Panc1 (cell line): ENCODE results near the gene ANKRD33B. TPM values are rescaled to one million over a fixed set of nuclear protein-coding genes. Genes with fewer than 3 reads are reported as not detected.

Source experiments
- ATAC-seq: fragments of 200-7000 bp; cut with Tn5 transposase; 2 replicates; pipeline ENCODE4 v1.9.1; 2020; ENCODE audit warnings: mild to moderate bottlenecking, moderate library complexity
- BruUV-seq: library from RNA; stranded (reverse); fragments of 400-500 nt; replicated peaks from 2 replicates; lab custom pipeline; 2021; lab: Mats Ljungman, UMichigan
- CTCF ChIA-PET: fragments of 300-600 bp; sonication (Branson Sonifier 250); formaldehyde crosslinking; loops from one replicate; lab custom pipeline; 2022; ENCODE audit warnings: antibody characterized with exemption; lab: Charles Lee
- POLR2A ChIA-PET: fragments of 300-600 bp; sonication (Branson Sonifier 250); formaldehyde crosslinking; loops from one replicate; lab custom pipeline; 2022; ENCODE audit warnings: antibody characterized with exemption; lab: Charles Lee
- DNase-seq: peaks from one replicate; pipeline ENCODE4 v3.0.0-alpha.2; 2010; ENCODE audit warnings: low read depth, low spot score
- H3K27ac ChIP-seq: 2 replicates; pipeline ENCODE4 v1.5.1; 2011; ENCODE audit warnings: mild to moderate bottlenecking, low read length, inconsistent platforms
- H3K27me3 ChIP-seq: fragments of 200-500 bp; sonication (Bioruptor generic); 2 replicates; pipeline ENCODE4 v1.6.0; 2014; ENCODE audit warnings: low read length, inconsistent platforms; ENCODE audit not compliant: control insufficient read depth, insufficient read depth
- H3K36me3 ChIP-seq: fragments of 200-500 bp; sonication (Bioruptor generic); 2 replicates; pipeline ENCODE4 v1.5.1; 2014; ENCODE audit warnings: inconsistent platforms, mild to moderate bottlenecking, low read length, moderate library complexity; ENCODE audit not compliant: control insufficient read depth, insufficient read depth
- H3K4me1 ChIP-seq: 2 replicates; pipeline ENCODE4 v1.5.1; 2011; ENCODE audit warnings: inconsistent platforms, mild to moderate bottlenecking, low read length, moderate library complexity; ENCODE audit not compliant: control insufficient read depth, insufficient read depth
- H3K4me3 ChIP-seq, 2 experiments: 2 replicates each; pipeline ENCODE4 v1.5.1; 2011 to 2012; ENCODE audit warnings: low read depth in 2 of 2, low read length in 2 of 2, mild to moderate bottlenecking in 2 of 2, inconsistent platforms in 1 of 2, moderate library complexity in 1 of 2
- H3K9me3 ChIP-seq: fragments of 200-500 bp; sonication (Bioruptor generic); 2 replicates; pipeline ENCODE4 v1.5.1; 2014; ENCODE audit warnings: low read depth, mild to moderate bottlenecking, inconsistent platforms, low read length, moderate library complexity; ENCODE audit not compliant: control insufficient read depth, insufficient read depth
- POLR2AphosphoS5 ChIP-seq: IDR thresholded peaks from 2 replicates; pipeline ENCODE4 v1.6.1; 2012; ENCODE audit warnings: mild to moderate bottlenecking, low read depth, low read length, moderate library complexity
- REST ChIP-seq, 2 experiments: IDR thresholded peaks; 2 replicates each; pipeline ENCODE4 v1.6.1; 2011 to 2012; ENCODE audit warnings: low read depth in 2 of 2, control low read depth in 1 of 2, low read length in 1 of 2, mild to moderate bottlenecking in 1 of 2, moderate library complexity in 1 of 2; ENCODE audit not compliant: insufficient read depth in 1 of 2
- SIN3A ChIP-seq: IDR thresholded peaks from 2 replicates; pipeline ENCODE4 v1.6.1; 2012; ENCODE audit warnings: low read depth, mild to moderate bottlenecking, low read length, moderate library complexity, borderline replicate concordance; ENCODE audit not compliant: insufficient read depth
- TCF7L2 ChIP-seq: IDR thresholded peaks from 2 replicates; pipeline ENCODE4 v1.6.1; 2011; ENCODE audit warnings: mild to moderate bottlenecking, low read depth, low read length, inconsistent platforms
- in situ Hi-C: cut with HindIII; loops from 2 replicates; pipeline ENCODE4 v1.10.0; 2016; ENCODE audit warnings: low sequenced_read_pairs, low pct_unique_long_range_greater_than_20kb
- intact Hi-C: fragments of 100-400 bp; cut with micrococcal nuclease; formaldehyde crosslinking; loops from one replicate; pipeline ENCODE4 v1.10.0; 2022; ENCODE audit not compliant: unreplicated experiment
- total RNA-seq: library from RNA; stranded (reverse); gene quantifications from one replicate; pipeline ENCODE4 v1.2.1, GENCODE V29; 2021; ENCODE audit not compliant: unreplicated experiment
- TF ChIP-seq, protein P1 (sequence below): fragments of 450-650 bp; IDR thresholded peaks from 2 replicates; pipeline ENCODE4 v1.5.1; 2017; ENCODE audit warnings: mild to moderate bottlenecking

Gene ANKRD33B
- total RNA-seq, 1 experiment from 2014 or later, result 19.1 TPM

- Histone ChIP-seq H3K27ac (no peak overlapping the region), H3K36me3 (no peaks in the 10 kb centered on the region), H3K9me3 (no peaks in the 10 kb centered on the region), H3K27me3 (no peaks in the 10 kb centered on the region), H3K4me3 (no peak overlapping the region), H3K4me1 (peaks cover 8% of the 10 kb centered on the region)
- CTCF ChIA-PET, result interaction anchor here (0.6 to 0.9 kb wide), 2 partner anchors 12 to 244 kb away, joined by 3 to 5 read pairs; no protein-coding TSS in a partner anchor
- no peak for DNase-seq
- ATAC-seq, result no peak
- in situ Hi-C loops, result no loop called here
- TF ChIP-seq SIN3A (no peak), TCF7L2 (no peak), REST (IDR thresholded peaks at IDR 0.05; ENCODE audit: insufficient read depth in 1 of 2, low read depth in 2 of 2, low read length in 1 of 2) (no peak), POLR2AphosphoS5 (no peak)
- TF ChIP-seq, protein P1, sequence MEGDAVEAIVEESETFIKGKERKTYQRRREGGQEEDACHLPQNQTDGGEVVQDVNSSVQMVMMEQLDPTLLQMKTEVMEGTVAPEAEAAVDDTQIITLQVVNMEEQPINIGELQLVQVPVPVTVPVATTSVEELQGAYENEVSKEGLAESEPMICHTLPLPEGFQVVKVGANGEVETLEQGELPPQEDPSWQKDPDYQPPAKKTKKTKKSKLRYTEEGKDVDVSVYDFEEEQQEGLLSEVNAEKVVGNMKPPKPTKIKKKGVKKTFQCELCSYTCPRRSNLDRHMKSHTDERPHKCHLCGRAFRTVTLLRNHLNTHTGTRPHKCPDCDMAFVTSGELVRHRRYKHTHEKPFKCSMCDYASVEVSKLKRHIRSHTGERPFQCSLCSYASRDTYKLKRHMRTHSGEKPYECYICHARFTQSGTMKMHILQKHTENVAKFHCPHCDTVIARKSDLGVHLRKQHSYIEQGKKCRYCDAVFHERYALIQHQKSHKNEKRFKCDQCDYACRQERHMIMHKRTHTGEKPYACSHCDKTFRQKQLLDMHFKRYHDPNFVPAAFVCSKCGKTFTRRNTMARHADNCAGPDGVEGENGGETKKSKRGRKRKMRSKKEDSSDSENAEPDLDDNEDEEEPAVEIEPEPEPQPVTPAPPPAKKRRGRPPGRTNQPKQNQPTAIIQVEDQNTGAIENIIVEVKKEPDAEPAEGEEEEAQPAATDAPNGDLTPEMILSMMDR, result no peak
- BruUV-seq, result no TSS peak
- intact Hi-C loops, result loop anchor here (10.0 kb wide), 1 partner anchor 174 kb away; no protein-coding TSS in a partner anchor
- POLR2A ChIA-PET, result interaction anchor here (0.7 kb wide), 1 partner anchor 214 kb away, joined by 3 read pairs; no protein-coding TSS in a partner anchor
Observed at GRCh38 chr5:10690460-10691440, 126.9 kb downstream of the ANKRD33B start.

DNA sequence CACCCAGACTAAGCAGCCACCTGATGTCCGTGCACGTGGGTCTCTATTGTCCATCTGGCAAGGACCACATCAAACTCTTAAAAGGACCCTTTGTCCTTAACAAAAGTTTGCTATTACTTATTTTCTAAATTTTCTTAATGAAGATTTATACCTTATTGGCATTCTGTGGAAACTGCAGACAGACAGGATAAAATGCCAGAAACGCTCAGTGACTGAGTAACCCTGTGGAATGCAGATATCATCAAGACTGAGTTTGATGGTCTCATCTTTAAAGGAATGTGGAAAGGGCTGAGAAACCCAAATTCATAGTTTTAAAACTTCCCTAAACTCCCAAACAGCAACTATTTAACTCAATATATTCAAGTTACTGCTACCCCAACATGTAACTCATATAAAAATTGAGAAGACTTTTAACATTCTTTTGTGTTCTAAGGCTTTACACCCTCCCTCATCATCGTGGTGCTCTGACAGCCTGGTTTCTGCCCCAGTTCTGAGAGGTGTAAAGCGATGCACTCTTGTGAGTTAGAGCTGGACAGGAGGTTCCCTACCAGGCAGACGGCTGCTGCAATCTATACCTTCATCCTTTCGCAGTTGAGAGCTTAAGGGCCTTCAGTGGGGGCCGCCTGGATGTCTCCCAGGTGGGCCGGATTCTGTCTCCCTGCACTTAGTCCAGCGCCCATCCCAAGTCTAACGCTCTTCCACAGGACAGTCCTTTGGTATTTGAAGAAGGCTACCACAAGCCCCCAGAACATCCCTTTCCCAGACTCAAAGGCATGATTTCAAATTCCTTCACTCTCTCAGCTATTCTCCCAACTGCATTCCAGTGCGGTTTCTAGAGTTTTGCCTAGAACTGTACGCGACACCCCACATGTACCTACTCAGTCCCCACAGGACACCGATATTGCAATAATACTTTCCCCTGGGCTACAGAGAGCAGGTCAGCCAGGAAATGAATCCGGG lies 128.2 kb downstream of the ANKRD33B start:
- ChIA-PET POLR2A (no interaction called here), CTCF (no interaction called here)
- H3K4me3 ChIP-seq, result no peak overlapping the region
- H3K4me1 ChIP-seq, result peaks cover 8% of the 10 kb centered on the region
- no peaks in the 10 kb centered on the region for H3K36me3 ChIP-seq
- no peaks in the 10 kb centered on the region for H3K9me3 ChIP-seq
- no TSS peak for BruUV-seq
- in situ Hi-C loops (no loop called here), intact Hi-C loops (loop anchor here (10.0 kb wide), 1 partner anchor 173 kb away; no protein-coding TSS in a partner anchor)
- H3K27me3 ChIP-seq, result no peaks in the 10 kb centered on the region
- TF ChIP-seq REST (IDR thresholded peaks at IDR 0.05; ENCODE audit: insufficient read depth in 1 of 2, low read depth in 2 of 2, low read length in 1 of 2), result no peak
- H3K27ac ChIP-seq, result no peak overlapping the region
- no peak for ATAC-seq
- DNase-seq, result no peak
